Measurements from ENCODE around the gene SLC7A14. TPM values are rescaled to one million over a fixed set of nuclear protein-coding genes. Genes with fewer than 3 reads are reported as not detected.

Gene SLC7A14
- total RNA-seq, 1 donor from 2014 or later, result 0.23 TPM

- H4K20me1 ChIP-seq (ENCODE audit: insufficient read depth, low read length), result no peaks in the 10 kb centered on the region
- no peak overlapping the region for H3K4me2 ChIP-seq (ENCODE audit: low read length)
- Mint-ChIP-seq H3K9me3 (ENCODE audit: unreplicated experiment) (peaks cover 7% of the 10 kb centered on the region), H3K4me1 (ENCODE audit: low read depth, unreplicated experiment) (peaks cover 2% of the 10 kb centered on the region), H3K36me3 (ENCODE audit: low read depth, unreplicated experiment) (peaks cover 10% of the 10 kb centered on the region), H3K27ac (ENCODE audit: unreplicated experiment) (no peak overlapping the region), H3K27me3 (ENCODE audit: low read depth, unreplicated experiment) (peaks cover 21% of the 10 kb centered on the region), H3K4me3 (ENCODE audit: unreplicated experiment) (no peak overlapping the region)
- no peaks in the 10 kb centered on the region for H3K36me3 ChIP-seq (ENCODE audit: insufficient read depth, low read length)
- FAIRE-seq (no peak), DNase-seq (ENCODE audit: low read depth) (no peak)
- TF ChIP-seq CTCF (IDR thresholded peaks at IDR 0.05; ENCODE audit: insufficient read depth, low read depth, low read length) (no peak), EZH2 (IDR thresholded peaks at IDR 0.05; ENCODE audit: insufficient read depth, low read length) (no peak)
- no peak overlapping the region for H3K4me3 ChIP-seq (ENCODE audit: insufficient read depth, low read depth, low read length)
- H3K79me2 ChIP-seq (ENCODE audit: insufficient read depth, low read length), result no peaks in the 10 kb centered on the region
- H3K4me1 ChIP-seq (ENCODE audit: insufficient read depth, low read length), result no peaks in the 10 kb centered on the region
- no peaks in the 10 kb centered on the region for H3K27me3 ChIP-seq (ENCODE audit: insufficient read depth, low read length)
- no peak overlapping the region for H3K27ac ChIP-seq (ENCODE audit: low read depth, low read length)
- H2AFZ ChIP-seq (ENCODE audit: low read depth, low read length), result no peak overlapping the region
- no peaks in the 10 kb centered on the region for H3K9me3 ChIP-seq (ENCODE audit: insufficient read depth, low read depth, low read length)
- no peak overlapping the region for H3K9ac ChIP-seq (ENCODE audit: low read length)
Observed at GRCh38 chr3:170482199-170482598, 103.7 kb downstream of the SLC7A14 start.

- Histone ChIP-seq H4K20me1 (ENCODE audit: insufficient read depth, low read length) (no peaks in the 10 kb centered on the region), H2AFZ (ENCODE audit: low read depth, low read length) (no peak overlapping the region), H3K27ac (ENCODE audit: low read depth, low read length) (no peak overlapping the region), H3K36me3 (ENCODE audit: insufficient read depth, low read length) (no peaks in the 10 kb centered on the region), H3K27me3 (ENCODE audit: insufficient read depth, low read length) (no peaks in the 10 kb centered on the region), H3K4me3 (ENCODE audit: insufficient read depth, low read depth, low read length) (no peak overlapping the region), H3K9me3 (ENCODE audit: insufficient read depth, low read depth, low read length) (no peaks in the 10 kb centered on the region), H3K4me1 (ENCODE audit: insufficient read depth, low read length) (peaks cover 5% of the 10 kb centered on the region), H3K9ac (ENCODE audit: low read length) (no peak overlapping the region), H3K79me2 (ENCODE audit: insufficient read depth, low read length) (no peaks in the 10 kb centered on the region), H3K4me2 (ENCODE audit: low read length) (no peak overlapping the region)
- peaks cover 2% of the 10 kb centered on the region for H3K4me1 Mint-ChIP-seq (ENCODE audit: low read depth, unreplicated experiment)
- no peak for DNase-seq (ENCODE audit: low read depth)
- no peak for FAIRE-seq
- no peak overlapping the region for H3K27ac Mint-ChIP-seq (ENCODE audit: unreplicated experiment)
- peaks cover 2% of the 10 kb centered on the region for H3K36me3 Mint-ChIP-seq (ENCODE audit: low read depth, unreplicated experiment)
- TF ChIP-seq CTCF (IDR thresholded peaks at IDR 0.05; ENCODE audit: insufficient read depth, low read depth, low read length), result no peak
- TF ChIP-seq EZH2 (IDR thresholded peaks at IDR 0.05; ENCODE audit: insufficient read depth, low read length), result no peak
- H3K27me3 Mint-ChIP-seq (ENCODE audit: low read depth, unreplicated experiment), result peaks cover 13% of the 10 kb centered on the region
- no peak overlapping the region for H3K4me3 Mint-ChIP-seq (ENCODE audit: unreplicated experiment)
- H3K9me3 Mint-ChIP-seq (ENCODE audit: unreplicated experiment), result peaks cover 3% of the 10 kb centered on the region
Observed at GRCh38 chr3:170480111-170480510, 105.8 kb downstream of the SLC7A14 start.

GRCh38 chr3:170477395-170477794, 108.5 kb downstream of the SLC7A14 start:
- H3K27ac Mint-ChIP-seq (ENCODE audit: unreplicated experiment), result no peak overlapping the region
- Histone ChIP-seq H3K9me3 (ENCODE audit: insufficient read depth, low read depth, low read length) (no peaks in the 10 kb centered on the region), H3K79me2 (ENCODE audit: insufficient read depth, low read length) (no peaks in the 10 kb centered on the region), H3K36me3 (ENCODE audit: insufficient read depth, low read length) (no peaks in the 10 kb centered on the region), H3K9ac (ENCODE audit: low read length) (no peak overlapping the region), H3K4me3 (ENCODE audit: insufficient read depth, low read depth, low read length) (no peak overlapping the region), H3K27ac (ENCODE audit: low read depth, low read length) (no peak overlapping the region), H3K4me2 (ENCODE audit: low read length) (no peak overlapping the region), H4K20me1 (ENCODE audit: insufficient read depth, low read length) (no peaks in the 10 kb centered on the region), H3K4me1 (ENCODE audit: insufficient read depth, low read length) (peaks cover 5% of the 10 kb centered on the region), H2AFZ (ENCODE audit: low read depth, low read length) (no peak overlapping the region), H3K27me3 (ENCODE audit: insufficient read depth, low read length) (no peaks in the 10 kb centered on the region)
- peaks cover 29% of the 10 kb centered on the region for H3K27me3 Mint-ChIP-seq (ENCODE audit: low read depth, unreplicated experiment)
- peaks cover 2% of the 10 kb centered on the region for H3K36me3 Mint-ChIP-seq (ENCODE audit: low read depth, unreplicated experiment)
- H3K4me3 Mint-ChIP-seq (ENCODE audit: unreplicated experiment), result no peak overlapping the region
- FAIRE-seq (no peak), DNase-seq (ENCODE audit: low read depth) (no peak)
- no peaks in the 10 kb centered on the region for H3K9me3 Mint-ChIP-seq (ENCODE audit: unreplicated experiment)
- no peak for TF ChIP-seq EZH2 (IDR thresholded peaks at IDR 0.05; ENCODE audit: insufficient read depth, low read length)
- no peak for TF ChIP-seq CTCF (IDR thresholded peaks at IDR 0.05; ENCODE audit: insufficient read depth, low read depth, low read length)
- peaks cover 2% of the 10 kb centered on the region for H3K4me1 Mint-ChIP-seq (ENCODE audit: low read depth, unreplicated experiment)
